HepG2 (cell line): Measurements from ENCODE around the gene SLC17A5. TPM values are rescaled to one million over a fixed set of nuclear protein-coding genes. Genes with fewer than 3 reads are reported as not detected.

ENCODE experiments used
- CC2D1A ChIP-seq: sonication (generic); formaldehyde crosslinking; IDR thresholded peaks from 2 replicates; pipeline ENCODE4 v1.8.1; 2023; ENCODE audit warnings: mild to moderate bottlenecking, missing genetic modification reagents
- CEBPB ChIP-seq: IDR thresholded peaks from 2 replicates; pipeline ENCODE4 v1.6.1; 2011; ENCODE audit warnings: low read depth, low read length, improper control_type of control experiment, borderline replicate concordance
- IRF2 ChIP-seq: IDR thresholded peaks from 2 replicates; pipeline ENCODE4 v1.6.1; 2018; ENCODE audit warnings: missing genetic modification reagents, missing compliant biosample characterization
- NFYC ChIP-seq: IDR thresholded peaks from 2 replicates; pipeline ENCODE4 v1.6.1; 2016; ENCODE audit warnings: missing genetic modification reagents, missing compliant biosample characterization
- SRSF1 ChIP-seq: fragments of 200-400 bp; formaldehyde crosslinking; optimal IDR thresholded peaks from 2 replicates; pipeline ENCODE3; 2017; ENCODE audit warnings: mild to moderate bottlenecking, low read depth, low read length, moderate library complexity
- STAG1 ChIP-seq: sonication (generic); formaldehyde crosslinking; IDR thresholded peaks from 2 replicates; pipeline ENCODE4 v1.4.0; 2020; ENCODE audit warnings: missing genetic modification reagents
- TGIF2 ChIP-seq: IDR thresholded peaks from 2 replicates; pipeline ENCODE4 v1.6.1; 2016; ENCODE audit warnings: control low read depth, missing compliant biosample characterization
- TP53 ChIP-seq: sonication (generic); formaldehyde crosslinking; conservative IDR thresholded peaks from 2 replicates; pipeline ENCODE4 v1.4.0; 2020; ENCODE audit warnings: missing genetic modification reagents
- U2AF1 ChIP-seq: fragments of 200-400 bp; formaldehyde crosslinking; optimal IDR thresholded peaks from 2 replicates; pipeline ENCODE3; 2017; ENCODE audit warnings: mild to moderate bottlenecking, low read depth, low read length
- ZKSCAN5 ChIP-seq: sonication (generic); formaldehyde crosslinking; IDR thresholded peaks from 2 replicates; pipeline ENCODE4 v1.5.1; 2020; ENCODE audit warnings: mild to moderate bottlenecking, missing genetic modification reagents
- ZNF136 ChIP-seq: sonication (generic); formaldehyde crosslinking; IDR thresholded peaks from 2 replicates; pipeline ENCODE4 v1.8.1; 2022; ENCODE audit warnings: low read depth, mild to moderate bottlenecking, moderate library complexity, missing genetic modification reagents
- ZNF335 ChIP-seq: sonication (generic); formaldehyde crosslinking; IDR thresholded peaks from 2 replicates; pipeline ENCODE4 v1.4.0; 2020; ENCODE audit warnings: missing genetic modification reagents
- ZNF350 ChIP-seq: sonication (generic); formaldehyde crosslinking; IDR thresholded peaks from 2 replicates; pipeline ENCODE4 v1.4.0; 2020; ENCODE audit warnings: mild to moderate bottlenecking, low read depth, missing genetic modification reagents, borderline replicate concordance
- ZNF431 ChIP-seq: sonication (generic); formaldehyde crosslinking; IDR thresholded peaks from 2 replicates; pipeline ENCODE4 v1.9.0; 2022; ENCODE audit warnings: missing genetic modification reagents, low read depth, mild to moderate bottlenecking, borderline replicate concordance
- ZNF44 ChIP-seq: sonication (generic); formaldehyde crosslinking; IDR thresholded peaks from 2 replicates; pipeline ENCODE4 v1.5.1; 2020; ENCODE audit warnings: mild to moderate bottlenecking, missing genetic modification reagents
- polyA plus RNA-seq, 8 experiments: library from polyadenylated mRNA; depleted of rRNA in 3 of 8; stranded (reverse) in 7 of 8; unstranded in 1 of 8; fragments of >200 nt; fragmentation: Illumina TruSeq in 4 of 8; extraction: Trizol in 4 of 8; gene quantifications; 2 replicates each; pipeline versions ENCODE4 v1.2.1 to v1.2.3, GENCODE V29; 2011 to 2016; ENCODE audit warnings: low read depth in 4 of 8, missing spikeins in 1 of 8, mixed read lengths in 1 of 8; ENCODE audit not compliant: insufficient read depth in 1 of 8
- total RNA-seq, 5 experiments: library from RNA; depleted of rRNA; stranded (reverse); fragments of >200 nt; fragmentation: Illumina TruSeq; extraction: Trizol; gene quantifications; 2 replicates each; pipeline ENCODE4 v1.2.3, GENCODE V29; 2016; ENCODE audit warnings: low read depth in 1 of 5
- TF ChIP-seq, protein P1 (sequence below): sonication (generic); formaldehyde crosslinking; IDR thresholded peaks from 2 replicates; pipeline ENCODE4 v1.9.0; 2021; ENCODE audit warnings: missing genetic modification reagents, borderline replicate concordance
- TF ChIP-seq, protein P2 (sequence below): sonication (generic); formaldehyde crosslinking; IDR thresholded peaks from 2 replicates; pipeline ENCODE4 v1.5.0; 2020; ENCODE audit warnings: mild to moderate bottlenecking, missing genetic modification reagents
- TF ChIP-seq, protein P3 (sequence below), 2 experiments: sonication (generic) in 1 of 2; formaldehyde crosslinking in 1 of 2; IDR thresholded peaks; 2 replicates each; pipeline versions ENCODE4 v1.4.0 to v1.6.1; 2018 to 2020; ENCODE audit warnings: missing genetic modification reagents in 2 of 2, borderline replicate concordance in 1 of 2, low read depth in 1 of 2, mild to moderate bottlenecking in 1 of 2, missing biosample characterization in 1 of 2

Gene SLC17A5
- total and polyA plus RNA-seq, 2 of the 13 experiments (the other 11 are each of a cell fraction or from before 2014, with no cell fraction given), result 18.3 to 20.5 TPM

DNA sequence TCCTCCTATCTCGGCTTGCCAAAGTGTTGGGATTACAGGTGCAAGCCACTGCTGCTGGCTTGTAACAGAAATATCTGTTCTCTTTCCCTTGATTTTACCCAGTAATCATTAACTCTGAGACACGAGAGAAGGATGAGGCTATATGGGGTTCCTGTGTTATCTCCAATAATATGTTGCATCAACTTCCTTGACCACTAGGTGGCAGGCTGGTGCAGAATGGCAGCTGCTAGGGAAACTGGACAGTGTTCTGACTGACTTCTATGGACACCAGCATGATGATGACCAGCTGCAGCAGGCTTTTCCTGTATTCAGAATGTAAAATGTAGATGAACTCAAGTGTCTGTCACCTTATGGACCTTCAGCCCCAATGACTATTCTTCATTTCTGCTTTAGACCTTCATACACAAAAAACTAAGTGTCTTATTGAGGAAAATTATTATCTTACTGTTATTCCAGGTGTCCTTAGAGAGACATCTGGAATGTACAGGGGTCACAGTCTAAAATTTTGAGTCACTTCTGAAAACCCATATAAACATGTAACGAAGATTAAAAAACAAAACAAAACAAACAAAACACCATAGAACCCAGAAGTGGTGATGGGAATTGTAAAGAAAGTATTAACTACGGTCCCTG lies 21.8 kb upstream of the SLC17A5 start (continued):
- TF ChIP-seq U2AF1 (no peak), NFYC (CRISPR knock-in tag) (no peak), ZNF350 (no peak), TP53 (no peak), ZKSCAN5 (CRISPR knock-in tag) (no peak), CEBPB (peak; percentile 4; the same call in 1 of the 2 replicates), IRF2 (CRISPR knock-in tag) (0 out of 2 replicates have a peak, but pooled peaks have one; percentile 29), STAG1 (CRISPR knock-in tag) (peak; percentile 87), SRSF1 (no peak), ZNF335 (no peak), CC2D1A (CRISPR knock-in tag) (no peak), ZNF431 (CRISPR knock-in tag) (no peak), ZNF44 (CRISPR knock-in tag) (no peak), TGIF2 (no peak), ZNF136 (CRISPR knock-in tag) (no peak)
- TF ChIP-seq, protein P1, sequence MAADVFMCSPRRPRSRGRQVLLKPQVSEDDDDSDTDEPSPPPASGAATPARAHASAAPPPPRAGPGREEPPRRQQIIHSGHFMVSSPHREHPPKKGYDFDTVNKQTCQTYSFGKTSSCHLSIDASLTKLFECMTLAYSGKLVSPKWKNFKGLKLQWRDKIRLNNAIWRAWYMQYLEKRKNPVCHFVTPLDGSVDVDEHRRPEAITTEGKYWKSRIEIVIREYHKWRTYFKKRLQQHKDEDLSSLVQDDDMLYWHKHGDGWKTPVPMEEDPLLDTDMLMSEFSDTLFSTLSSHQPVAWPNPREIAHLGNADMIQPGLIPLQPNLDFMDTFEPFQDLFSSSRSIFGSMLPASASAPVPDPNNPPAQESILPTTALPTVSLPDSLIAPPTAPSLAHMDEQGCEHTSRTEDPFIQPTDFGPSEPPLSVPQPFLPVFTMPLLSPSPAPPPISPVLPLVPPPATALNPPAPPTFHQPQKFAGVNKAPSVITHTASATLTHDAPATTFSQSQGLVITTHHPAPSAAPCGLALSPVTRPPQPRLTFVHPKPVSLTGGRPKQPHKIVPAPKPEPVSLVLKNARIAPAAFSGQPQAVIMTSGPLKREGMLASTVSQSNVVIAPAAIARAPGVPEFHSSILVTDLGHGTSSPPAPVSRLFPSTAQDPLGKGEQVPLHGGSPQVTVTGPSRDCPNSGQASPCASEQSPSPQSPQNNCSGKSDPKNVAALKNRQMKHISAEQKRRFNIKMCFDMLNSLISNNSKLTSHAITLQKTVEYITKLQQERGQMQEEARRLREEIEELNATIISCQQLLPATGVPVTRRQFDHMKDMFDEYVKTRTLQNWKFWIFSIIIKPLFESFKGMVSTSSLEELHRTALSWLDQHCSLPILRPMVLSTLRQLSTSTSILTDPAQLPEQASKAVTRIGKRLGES (CRISPR knock-in tag), result no peak
- TF ChIP-seq, protein P2, sequence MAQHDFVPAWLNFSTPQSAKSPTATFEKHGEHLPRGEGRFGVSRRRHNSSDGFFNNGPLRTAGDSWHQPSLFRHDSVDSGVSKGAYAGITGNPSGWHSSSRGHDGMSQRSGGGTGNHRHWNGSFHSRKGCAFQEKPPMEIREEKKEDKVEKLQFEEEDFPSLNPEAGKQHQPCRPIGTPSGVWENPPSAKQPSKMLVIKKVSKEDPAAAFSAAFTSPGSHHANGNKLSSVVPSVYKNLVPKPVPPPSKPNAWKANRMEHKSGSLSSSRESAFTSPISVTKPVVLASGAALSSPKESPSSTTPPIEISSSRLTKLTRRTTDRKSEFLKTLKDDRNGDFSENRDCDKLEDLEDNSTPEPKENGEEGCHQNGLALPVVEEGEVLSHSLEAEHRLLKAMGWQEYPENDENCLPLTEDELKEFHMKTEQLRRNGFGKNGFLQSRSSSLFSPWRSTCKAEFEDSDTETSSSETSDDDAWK (CRISPR knock-in tag), result no peak
- TF ChIP-seq, protein P3, sequence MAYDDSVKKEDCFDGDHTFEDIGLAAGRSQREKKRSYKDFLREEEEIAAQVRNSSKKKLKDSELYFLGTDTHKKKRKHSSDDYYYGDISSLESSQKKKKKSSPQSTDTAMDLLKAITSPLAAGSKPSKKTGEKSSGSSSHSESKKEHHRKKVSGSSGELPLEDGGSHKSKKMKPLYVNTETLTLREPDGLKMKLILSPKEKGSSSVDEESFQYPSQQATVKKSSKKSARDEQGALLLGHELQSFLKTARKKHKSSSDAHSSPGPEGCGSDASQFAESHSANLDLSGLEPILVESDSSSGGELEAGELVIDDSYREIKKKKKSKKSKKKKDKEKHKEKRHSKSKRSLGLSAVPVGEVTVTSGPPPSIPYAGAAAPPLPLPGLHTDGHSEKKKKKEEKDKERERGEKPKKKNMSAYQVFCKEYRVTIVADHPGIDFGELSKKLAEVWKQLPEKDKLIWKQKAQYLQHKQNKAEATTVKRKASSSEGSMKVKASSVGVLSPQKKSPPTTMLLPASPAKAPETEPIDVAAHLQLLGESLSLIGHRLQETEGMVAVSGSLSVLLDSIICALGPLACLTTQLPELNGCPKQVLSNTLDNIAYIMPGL (CRISPR knock-in tag; IDR thresholded peaks at IDR 0.05; ENCODE audit: borderline replicate concordance in 1 of 2, low read depth in 1 of 2), result peak in 1 of 2 experiments; percentile 42; a peak in 1 of 4 replicates
